A673 (cell line): Measurements from ENCODE around the gene ANAPC2.

Experiments used
- EZH2 ChIP-seq: fragments of 200-600 bp; sonication (generic); IDR thresholded peaks from 2 replicates; pipeline ENCODE4 v1.6.1; 2017; ENCODE audit warnings: borderline replicate concordance, low read depth, mild to moderate bottlenecking, mixed read lengths, antibody characterized with exemption, low read length; ENCODE audit not compliant: poor library complexity, severe bottlenecking
- TF ChIP-seq, protein P1 (sequence below): fragments of 300-800, 200-600 bp; sonication (generic); conservative IDR thresholded peaks from 2 replicates; pipeline ENCODE4 v1.5.1; 2017; ENCODE audit warnings: low read depth, mild to moderate bottlenecking, antibody characterized with exemption, low read length, moderate library complexity, mixed read lengths

DNA sequence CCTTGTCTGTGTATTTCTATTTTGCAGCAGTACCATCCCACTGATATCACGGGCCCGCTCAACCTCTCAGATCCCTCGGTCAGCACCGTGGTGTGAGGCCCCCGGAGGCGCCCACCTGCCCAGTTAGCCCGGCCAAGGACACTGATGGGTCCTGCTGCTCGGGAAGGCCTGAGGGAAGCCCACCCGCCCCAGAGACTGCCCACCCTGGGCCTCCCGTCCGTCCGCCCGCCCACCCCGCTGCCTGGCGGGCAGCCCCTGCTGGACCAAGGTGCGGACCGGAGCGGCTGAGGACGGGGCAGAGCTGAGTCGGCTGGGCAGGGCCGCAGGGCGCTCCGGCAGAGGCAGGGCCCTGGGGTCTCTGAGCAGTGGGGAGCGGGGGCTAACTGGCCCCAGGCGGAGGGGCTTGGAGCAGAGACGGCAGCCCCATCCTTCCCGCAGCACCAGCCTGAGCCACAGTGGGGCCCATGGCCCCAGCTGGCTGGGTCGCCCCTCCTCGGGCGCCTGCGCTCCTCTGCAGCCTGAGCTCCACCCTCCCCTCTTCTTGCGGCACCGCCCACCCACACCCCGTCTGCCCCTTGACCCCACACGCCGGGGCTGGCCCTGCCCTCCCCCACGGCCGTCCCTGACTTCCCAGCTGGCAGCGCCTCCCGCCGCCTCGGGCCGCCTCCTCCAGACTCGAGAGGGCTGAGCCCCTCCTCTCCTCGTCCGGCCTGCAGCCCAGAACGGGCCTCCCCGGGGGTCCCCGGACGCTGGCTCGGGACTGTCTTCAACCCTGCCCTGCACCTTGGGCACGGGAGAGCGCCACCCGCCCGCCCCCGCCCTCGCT is 20.4 kb downstream of the ANAPC2 start:
- TF ChIP-seq, protein P1, sequence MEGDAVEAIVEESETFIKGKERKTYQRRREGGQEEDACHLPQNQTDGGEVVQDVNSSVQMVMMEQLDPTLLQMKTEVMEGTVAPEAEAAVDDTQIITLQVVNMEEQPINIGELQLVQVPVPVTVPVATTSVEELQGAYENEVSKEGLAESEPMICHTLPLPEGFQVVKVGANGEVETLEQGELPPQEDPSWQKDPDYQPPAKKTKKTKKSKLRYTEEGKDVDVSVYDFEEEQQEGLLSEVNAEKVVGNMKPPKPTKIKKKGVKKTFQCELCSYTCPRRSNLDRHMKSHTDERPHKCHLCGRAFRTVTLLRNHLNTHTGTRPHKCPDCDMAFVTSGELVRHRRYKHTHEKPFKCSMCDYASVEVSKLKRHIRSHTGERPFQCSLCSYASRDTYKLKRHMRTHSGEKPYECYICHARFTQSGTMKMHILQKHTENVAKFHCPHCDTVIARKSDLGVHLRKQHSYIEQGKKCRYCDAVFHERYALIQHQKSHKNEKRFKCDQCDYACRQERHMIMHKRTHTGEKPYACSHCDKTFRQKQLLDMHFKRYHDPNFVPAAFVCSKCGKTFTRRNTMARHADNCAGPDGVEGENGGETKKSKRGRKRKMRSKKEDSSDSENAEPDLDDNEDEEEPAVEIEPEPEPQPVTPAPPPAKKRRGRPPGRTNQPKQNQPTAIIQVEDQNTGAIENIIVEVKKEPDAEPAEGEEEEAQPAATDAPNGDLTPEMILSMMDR, result no peak
- TF ChIP-seq EZH2, result peak; percentile 84
